Pancreas (tissue), 10 donors: ENCODE results near the gene TEX36. TPM values are rescaled to one million over a fixed set of nuclear protein-coding genes. Genes with fewer than 3 reads are reported as not detected.

Experiments
- ATAC-seq, 4 donors: fragments of 200-7000 bp; cut with Tn5 transposase; one replicate each; pipeline versions ENCODE4 v1.8.0 to v1.9.1; 2020; ENCODE audit warnings: mild to moderate bottlenecking in 4 of 4, moderate library complexity in 4 of 4
- DNase-seq, 6 donors: peaks; one replicate each; pipeline ENCODE4 v3.0.0-alpha.2; 2020
- FAIRE-seq: peaks from 2 replicates; lab custom pipeline; 2012; peaks lifted over from hg19 to GRCh38; lab: Jason Lieb, UNC
- H3K27ac ChIP-seq, 4 donors: fragments of 200-600 bp; sonication (generic); 1 replicate in 3 of 4; 2 replicates in 1 of 4; pipeline versions ENCODE4 v1.5.0 to v1.8.0; 2020
- H3K27me3 ChIP-seq, 4 donors: fragments of 200-600 bp; one replicate each; pipeline ENCODE4 v1.8.0; 2021
- H3K36me3 ChIP-seq, 3 donors: fragments of 200-600 bp; sonication (generic) in 1 of 3; one replicate each; pipeline versions ENCODE4 v1.5.0 to v1.8.0; 2020 to 2021
- H3K4me1 ChIP-seq, 3 donors: fragments of 200-600 bp; one replicate each; pipeline ENCODE4 v1.8.0; 2021
- H3K4me3 ChIP-seq, 4 donors: fragments of 200-600 bp; sonication (generic) in 2 of 4; one replicate each; pipeline versions ENCODE4 v1.5.0 to v1.8.0; 2020 to 2021
- H3K9me3 ChIP-seq, 4 donors: fragments of 200-600 bp; one replicate each; pipeline ENCODE4 v1.8.0; 2021
- WGBS, 2 donors: extraction: QIAGEN DNeasy Blood & Tissue Kit; methylation state at CpG; one replicate each; pipeline ENCODE4 v1.1.7; 2013; 5-methylcytosine and 5-hydroxymethylcytosine counted together
- intact Hi-C, 3 donors: fragments of 100-400 bp; cut with DNase I; formaldehyde crosslinking; loops; one replicate each; pipeline versions ENCODE4 v1.11.1 to v1.14.2; 2022
- polyA plus RNA-seq, 2 donors: library from polyadenylated mRNA; stranded (reverse); fragments of 200-250 nt; gene quantifications; one replicate each; pipeline ENCODE4 v1.2.3, GENCODE V29; 2013
- total RNA-seq, 6 donors: library from RNA; stranded (reverse); fragmentation: NEBNext Ultra II Directional in 4 of 6; extraction: Animal tissue kit (Norgen Biotek cat#: 25700) in 4 of 6; gene quantifications; one replicate each; pipeline versions ENCODE4 v1.2.1 to v1.2.4, GENCODE V29; 2021 to 2023
- TF ChIP-seq, protein P1 (sequence below), 4 donors: fragments of 200-600 bp; sonication (generic) in 3 of 4; IDR thresholded peaks; one replicate each; pipeline versions ENCODE4 v1.5.0 to v1.8.0; 2021; ENCODE audit warnings: antibody characterized with exemption in 4 of 4
- donor health status: healthy with polysubstance abuse.
- donor health status: DM: no; HTN: no; CAD: no; lungs with moderate emphysema.
- donor health status: DM: no; HTN: no; CAD: no.
- donor health status: control.
- donor health status: control.
- donor health status: Bipolar disorder and iron deficiency.
- donor health status: DM: yes; HTN: yes; CAD: no.
- donor health status: DM: no; HTN: no; CAD: no.
- donor health status: DM: no; HTN: no; CAD: no.
- donor health status: DM: yes; HTN: yes; CAD: no.

Gene TEX36
- total and polyA plus RNA-seq, 8 donors = not detected

DNA sequence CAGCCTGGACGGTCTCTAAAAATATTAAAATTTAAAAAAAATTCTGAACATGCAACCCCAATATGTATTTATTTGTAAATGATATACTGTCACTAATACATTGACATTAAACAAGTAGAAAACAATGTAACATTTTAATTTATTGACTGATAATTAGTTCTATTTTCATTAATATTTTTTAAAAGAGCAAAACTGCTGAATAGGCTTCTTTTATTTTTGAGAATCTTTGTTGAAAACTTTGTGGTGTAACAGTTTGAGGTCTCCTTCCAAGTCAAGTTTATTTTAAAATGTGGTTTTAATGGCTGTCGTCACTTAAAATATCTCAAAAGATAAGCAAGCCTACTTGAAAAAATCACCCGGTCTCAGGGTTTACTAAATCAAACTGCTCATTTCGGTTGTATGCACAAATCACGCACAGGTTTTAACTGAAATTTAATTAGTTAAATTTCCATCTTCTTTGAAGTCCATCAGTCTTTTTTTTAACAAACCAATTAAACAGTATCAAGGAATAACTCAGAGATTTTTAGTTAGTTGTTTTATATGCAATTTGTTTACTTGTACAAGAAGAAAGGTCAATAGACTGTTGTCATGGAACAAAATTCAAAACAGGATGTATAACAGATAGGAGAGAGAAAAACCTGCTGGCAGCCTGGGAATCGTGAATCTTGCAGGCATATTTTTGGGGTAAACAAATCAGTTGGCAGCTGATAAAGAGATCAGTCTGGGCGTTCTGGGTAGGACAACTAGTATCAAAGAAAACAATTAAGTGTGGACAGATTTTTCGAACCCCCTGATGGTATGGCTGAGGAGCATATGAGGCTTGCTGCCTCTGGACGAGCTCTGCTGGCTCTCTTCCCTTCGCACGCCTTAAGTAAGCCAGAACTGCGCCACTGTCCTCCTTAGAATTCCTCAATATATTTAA is 26.9 kb upstream of the TEX36 start:
- H3K4me3 ChIP-seq = no peak overlapping the region
- WGBS, 2 donors = 48 to 55% methylated on average over 12 of the region's 12 CpGs
- FAIRE-seq (no peak), DNase-seq (no peak), ATAC-seq (peak in 1 of 4 donors; percentile 29)
- intact Hi-C loops = no loop called here
- peaks cover 0 to 17% (median 0%) of the 10 kb centered on the region in 3 donors for H3K4me1 ChIP-seq
- no peaks in the 10 kb centered on the region for H3K9me3 ChIP-seq
- TF ChIP-seq, protein P1, sequence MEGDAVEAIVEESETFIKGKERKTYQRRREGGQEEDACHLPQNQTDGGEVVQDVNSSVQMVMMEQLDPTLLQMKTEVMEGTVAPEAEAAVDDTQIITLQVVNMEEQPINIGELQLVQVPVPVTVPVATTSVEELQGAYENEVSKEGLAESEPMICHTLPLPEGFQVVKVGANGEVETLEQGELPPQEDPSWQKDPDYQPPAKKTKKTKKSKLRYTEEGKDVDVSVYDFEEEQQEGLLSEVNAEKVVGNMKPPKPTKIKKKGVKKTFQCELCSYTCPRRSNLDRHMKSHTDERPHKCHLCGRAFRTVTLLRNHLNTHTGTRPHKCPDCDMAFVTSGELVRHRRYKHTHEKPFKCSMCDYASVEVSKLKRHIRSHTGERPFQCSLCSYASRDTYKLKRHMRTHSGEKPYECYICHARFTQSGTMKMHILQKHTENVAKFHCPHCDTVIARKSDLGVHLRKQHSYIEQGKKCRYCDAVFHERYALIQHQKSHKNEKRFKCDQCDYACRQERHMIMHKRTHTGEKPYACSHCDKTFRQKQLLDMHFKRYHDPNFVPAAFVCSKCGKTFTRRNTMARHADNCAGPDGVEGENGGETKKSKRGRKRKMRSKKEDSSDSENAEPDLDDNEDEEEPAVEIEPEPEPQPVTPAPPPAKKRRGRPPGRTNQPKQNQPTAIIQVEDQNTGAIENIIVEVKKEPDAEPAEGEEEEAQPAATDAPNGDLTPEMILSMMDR (IDR thresholded peaks at IDR 0.05) = no peak
- H3K27ac ChIP-seq = no peak overlapping the region
- no peaks in the 10 kb centered on the region for H3K27me3 ChIP-seq
- H3K36me3 ChIP-seq = no peaks in the 10 kb centered on the region

DNA sequence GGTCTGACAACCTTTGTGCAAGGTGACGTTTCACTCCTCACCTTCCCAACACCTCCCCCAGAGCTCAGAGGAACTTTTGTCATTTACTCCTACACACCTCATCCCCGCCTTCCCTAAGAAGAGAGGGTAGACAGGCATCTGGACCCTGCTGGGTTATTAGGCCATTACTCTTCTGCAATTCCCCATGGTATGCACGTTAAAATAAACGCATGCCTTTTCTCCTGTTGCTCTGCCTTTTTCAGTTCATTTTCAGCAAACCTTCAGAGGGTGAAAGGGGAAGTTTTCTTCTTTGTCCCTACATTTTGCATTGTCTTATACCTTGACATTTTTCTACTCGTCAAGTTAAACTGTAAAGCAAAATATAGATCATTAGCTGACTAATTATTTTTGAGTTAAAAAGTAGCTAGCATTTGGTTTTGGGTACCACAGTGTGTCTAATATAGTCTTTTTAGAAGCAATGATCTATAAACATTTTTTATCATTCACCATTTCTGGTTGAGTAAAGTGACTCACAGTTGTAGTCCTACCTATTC is 26.1 kb upstream of the TEX36 start:
- FAIRE-seq (no peak), DNase-seq (no peak), ATAC-seq (no peak)
- no peak overlapping the region for H3K27ac ChIP-seq
- WGBS, 2 donors = 82 to 85% methylated on average over 5 of the region's 5 CpGs
- intact Hi-C loops = no loop called here
- H3K36me3 ChIP-seq = no peaks in the 10 kb centered on the region
- TF ChIP-seq, protein P1 (IDR thresholded peaks at IDR 0.05) = no peak
- no peak overlapping the region for H3K4me3 ChIP-seq
- H3K9me3 ChIP-seq = no peaks in the 10 kb centered on the region
- no peaks in the 10 kb centered on the region for H3K27me3 ChIP-seq
- H3K4me1 ChIP-seq = peaks cover 0 to 17% (median 0%) of the 10 kb centered on the region in 3 donors

DNA sequence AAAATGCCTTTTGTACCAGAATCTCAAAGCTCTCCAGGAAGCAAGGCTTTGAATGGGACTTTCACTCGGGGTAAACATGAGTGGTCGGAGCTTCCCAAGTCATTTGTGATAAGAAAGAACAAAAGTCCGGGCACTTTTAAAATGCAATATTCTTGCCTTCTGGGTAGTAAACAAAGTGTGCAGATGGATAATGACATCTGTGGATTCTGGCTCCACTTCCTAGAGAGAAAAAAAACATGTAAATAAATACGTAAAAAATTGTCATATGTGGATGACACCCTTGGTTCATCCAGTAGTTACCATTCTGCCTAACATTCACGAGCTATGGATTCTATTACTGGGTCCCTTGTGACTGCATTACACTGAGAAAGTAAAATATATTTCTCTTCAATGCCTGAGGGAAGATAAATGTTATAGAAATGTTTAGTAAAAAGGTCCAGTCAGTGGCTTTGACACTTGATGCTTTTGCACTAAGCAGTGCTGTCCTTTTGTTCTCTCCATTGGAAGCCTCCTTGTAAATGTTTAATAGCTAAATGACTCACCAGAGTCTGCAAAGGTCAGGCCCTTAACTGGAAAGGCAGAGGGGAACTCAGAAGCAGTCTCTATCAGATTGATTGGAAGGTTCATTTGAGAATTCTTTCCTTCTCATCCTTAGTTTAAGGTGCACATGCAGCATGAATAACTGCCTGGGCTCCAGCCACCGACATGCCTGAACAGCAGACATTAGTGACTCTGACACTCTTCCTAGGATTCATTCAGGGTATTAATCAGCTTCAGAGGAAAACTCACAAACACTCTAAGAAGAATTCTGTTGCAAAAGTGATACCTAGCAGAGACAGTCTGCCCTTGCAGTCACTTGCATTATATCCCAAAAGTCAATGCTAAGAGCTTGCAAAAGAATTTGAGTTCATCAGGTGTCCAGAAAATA is 24.8 kb upstream of the TEX36 start:
- Histone ChIP-seq H3K36me3 (no peaks in the 10 kb centered on the region), H3K9me3 (no peaks in the 10 kb centered on the region), H3K4me1 (peaks cover 0 to 17% (median 0%) of the 10 kb centered on the region in 3 donors), H3K4me3 (no peak overlapping the region), H3K27me3 (no peaks in the 10 kb centered on the region), H3K27ac (no peak overlapping the region)
- ATAC-seq (peak in 3 of 4 donors; percentile 65 to 94 (median 90)), FAIRE-seq (no peak), DNase-seq (no peak)
- intact Hi-C loops = no loop called here
- 67 to 69% methylated on average over 6 of the region's 6 CpGs for WGBS, 2 donors
- TF ChIP-seq, protein P1 (IDR thresholded peaks at IDR 0.05) = no peak

DNA sequence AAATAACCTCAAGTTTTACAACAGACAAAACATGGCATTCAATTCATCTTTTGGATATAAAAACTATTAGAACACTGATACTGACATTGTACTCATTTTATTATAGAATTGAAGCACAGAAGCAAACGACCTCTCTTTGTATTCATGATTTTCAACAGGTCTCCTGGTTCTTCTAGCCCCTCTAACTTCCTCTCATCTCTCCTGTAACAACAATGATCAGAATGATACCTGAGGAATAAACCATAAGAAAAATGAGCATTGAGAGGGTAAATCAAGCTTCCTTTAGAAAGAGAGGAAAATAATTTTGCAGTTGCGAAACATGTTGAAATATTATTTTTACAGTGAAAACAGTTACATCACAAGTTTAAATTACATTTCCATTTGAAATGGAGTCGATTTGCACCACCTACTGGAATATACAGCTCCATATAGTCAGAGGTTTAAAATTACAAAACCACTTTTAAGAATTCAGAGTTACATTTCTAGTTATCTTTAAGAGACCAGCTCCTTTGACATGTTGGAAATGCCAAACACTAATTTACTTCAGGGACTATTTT is 17.5 kb upstream of the TEX36 start:
- 50 to 60% methylated on average over 3 of the region's 3 CpGs for WGBS, 2 donors
- intact Hi-C loops = no loop called here
- FAIRE-seq = no peak

More for the DNA sequence above, 17.5 kb upstream of the TEX36 start:
- Histone ChIP-seq H3K27me3 (no peaks in the 10 kb centered on the region), H3K27ac (no peak overlapping the region), H3K4me3 (no peak overlapping the region), H3K36me3 (no peaks in the 10 kb centered on the region), H3K4me1 (no peaks in the 10 kb centered on the region), H3K9me3 (no peaks in the 10 kb centered on the region)
- ATAC-seq (no peak), DNase-seq (no peak)
- TF ChIP-seq, protein P1 (IDR thresholded peaks at IDR 0.05) = no peak
